Stimulated activated CD8-positive, alpha-beta memory T cell treated with anti-CD3 and anti-CD28 coated beads, Interleukin-7, amount 100 ng/mL, for 4 hours (primary cell): ENCODE measurements around the gene USP48.

Source experiments
- DNase-seq, 2 donors: peaks; one replicate each; pipeline ENCODE4 v3.0.0-alpha.2; 2020; ENCODE audit warnings: low read depth in 2 of 2

The USP48 gene

DNA sequence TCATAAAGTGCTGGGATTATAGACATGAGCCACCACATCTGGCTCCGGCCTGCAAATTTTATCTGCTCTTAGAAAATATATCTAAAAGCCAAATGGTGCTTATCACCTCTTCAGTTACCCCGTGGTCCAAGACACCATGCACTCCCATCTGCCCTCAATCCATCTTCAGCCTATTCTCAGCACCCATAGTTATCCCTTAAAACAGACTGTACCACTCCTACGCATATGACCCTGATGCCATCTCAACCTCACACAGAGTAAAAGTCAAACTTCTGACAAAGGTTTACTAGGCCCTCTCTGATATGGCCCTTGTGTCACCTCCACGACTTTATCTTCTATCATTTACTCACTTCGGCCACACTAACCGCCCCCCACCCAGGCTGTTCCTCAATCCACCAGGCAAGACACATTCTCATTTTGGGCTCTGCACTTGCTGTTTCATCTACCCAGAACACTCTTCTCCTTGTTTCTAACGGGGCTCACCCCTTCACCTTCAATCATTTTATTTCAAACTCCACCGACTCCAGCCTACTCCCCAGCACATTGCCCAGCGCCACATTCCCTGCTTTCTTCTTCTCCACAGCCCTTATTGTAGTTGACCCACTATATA, 33.0 kb downstream of the USP48 start:
- DNase-seq, result no peak

DNA sequence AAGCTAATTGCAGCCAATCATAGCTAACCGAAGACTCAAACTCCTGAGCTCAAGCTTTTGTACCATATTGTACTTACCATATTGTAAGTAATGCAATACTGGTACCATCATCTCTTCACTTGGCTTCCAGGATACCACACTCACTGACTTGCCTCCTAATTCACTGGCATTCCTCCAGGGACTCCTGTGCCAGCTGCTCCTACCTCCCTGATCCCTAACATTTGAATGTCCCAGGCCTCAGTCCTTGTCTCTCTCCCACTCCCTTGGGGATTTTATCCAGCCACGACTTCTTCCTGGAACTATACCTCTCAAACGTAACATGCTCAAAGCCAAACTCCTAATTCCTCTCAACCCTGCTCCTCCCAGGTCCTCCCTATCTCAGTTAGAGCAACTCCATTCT, 33.8 kb downstream of the USP48 start:
- DNase-seq, result no peak

DNA sequence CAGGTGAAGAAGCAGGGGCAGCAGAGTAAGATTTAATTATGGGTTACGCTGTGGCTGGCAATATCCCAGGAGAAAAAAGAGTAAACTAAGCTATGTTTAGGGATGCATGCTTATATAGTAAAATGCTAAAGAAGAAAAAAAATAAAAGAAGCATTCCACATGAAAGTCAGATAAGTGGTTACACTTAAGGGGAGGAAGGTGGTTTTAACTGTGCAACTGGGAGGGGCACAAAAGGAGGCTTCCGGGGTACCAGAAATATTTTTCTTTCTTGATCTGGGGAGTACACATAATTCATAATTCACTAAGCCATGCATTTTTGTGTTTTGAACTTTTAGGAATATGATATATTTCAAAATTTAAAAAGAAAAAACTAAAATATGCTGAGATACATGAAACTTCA, 39.5 kb downstream of the USP48 start:
- DNase-seq, result no peak

DNA sequence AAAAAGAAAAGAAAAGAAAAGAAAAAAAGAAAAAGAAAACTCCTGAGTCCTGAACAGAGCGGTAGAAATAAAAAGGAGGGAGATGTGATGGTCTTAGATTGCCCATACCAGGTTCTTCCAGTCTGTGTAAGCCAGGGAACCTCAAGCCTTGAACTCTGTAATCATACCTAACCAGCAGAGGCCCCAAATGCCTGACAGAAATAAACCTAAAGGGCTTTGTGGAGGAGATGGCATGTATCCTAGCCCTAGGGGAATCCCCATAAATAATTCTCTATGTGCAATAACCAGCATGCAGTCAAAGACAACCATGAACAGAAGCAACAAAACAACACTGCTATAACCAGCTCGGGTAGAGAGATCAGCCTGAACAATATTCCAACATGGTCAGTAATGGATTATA, 40.4 kb downstream of the USP48 start:
- no peak for DNase-seq

DNA sequence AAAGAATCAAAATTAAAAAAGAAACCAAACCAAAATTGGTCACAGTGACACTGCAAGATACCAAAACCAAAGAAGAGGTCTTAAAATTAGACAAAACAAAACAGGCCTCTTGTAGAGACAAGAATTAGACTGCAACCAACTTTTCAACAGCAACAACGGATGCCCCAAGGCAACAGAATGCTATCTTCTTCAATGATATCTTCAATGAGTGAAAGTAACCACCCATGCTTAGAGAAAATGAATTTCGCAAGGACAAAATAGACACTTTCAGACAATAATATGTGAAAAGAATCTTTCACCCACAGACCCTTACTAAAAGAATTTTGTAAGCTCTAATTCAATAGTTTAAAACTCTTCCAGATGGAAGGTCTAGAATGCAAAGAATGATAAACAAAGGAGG, 41.7 kb downstream of the USP48 start:
- DNase-seq, result no peak

DNA sequence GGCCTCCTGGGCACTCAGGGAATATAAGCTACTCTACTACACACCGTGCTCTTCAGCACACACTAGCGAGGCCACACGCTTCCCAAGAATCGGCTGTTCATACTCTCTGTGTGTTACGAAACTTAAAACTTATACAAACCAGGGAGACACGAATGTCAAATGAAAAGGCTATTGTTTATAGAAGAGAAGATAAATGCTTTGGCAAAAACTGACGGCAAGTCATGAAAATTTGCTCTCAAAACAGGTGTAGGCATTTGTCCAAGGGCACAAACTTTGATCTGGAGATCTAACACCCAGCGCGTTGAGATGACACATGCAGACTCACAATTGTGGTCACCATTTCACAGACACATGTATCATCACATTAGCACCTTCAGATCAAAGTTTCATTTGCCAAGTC, 46.1 kb downstream of the USP48 start:
- DNase-seq, result no peak

DNA sequence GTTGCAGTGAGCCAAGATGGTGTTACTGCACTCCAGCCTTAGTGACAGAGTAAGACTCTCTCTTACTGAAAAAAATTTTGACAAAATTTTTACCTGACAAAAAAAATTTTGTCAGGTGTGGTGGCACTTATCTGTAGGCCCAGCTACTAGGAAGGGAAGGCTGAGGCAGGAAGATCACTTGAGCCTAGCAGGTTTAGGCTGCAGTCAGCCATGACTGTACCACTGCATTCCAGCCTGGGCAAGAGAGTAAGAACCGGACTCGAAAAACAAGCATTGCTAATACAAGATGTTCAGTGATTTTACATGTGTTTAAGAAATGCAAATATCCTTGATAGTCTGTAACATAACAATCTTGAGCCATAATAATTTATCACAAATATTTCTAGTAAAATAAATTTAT, 46.9 kb downstream of the USP48 start:
- DNase-seq, result no peak

DNA sequence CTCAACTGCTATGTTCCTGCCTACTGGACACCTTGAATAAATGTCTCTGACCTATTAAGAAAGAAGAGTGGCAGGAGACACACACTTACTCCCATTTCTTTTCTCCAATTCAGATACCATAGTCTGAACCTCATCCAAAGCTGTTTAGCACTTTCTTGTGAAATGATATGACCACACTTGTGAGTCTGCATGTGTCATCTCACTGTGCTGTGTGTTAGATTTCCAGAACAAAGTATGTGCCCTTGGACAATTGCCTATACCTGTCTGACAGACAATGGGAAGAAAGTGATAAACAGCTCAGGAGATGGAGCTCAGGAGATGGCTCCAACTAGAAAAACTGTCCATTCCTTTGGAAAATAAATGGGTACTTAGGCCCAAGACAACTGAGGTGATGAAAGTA, 48.4 kb downstream of the USP48 start:
- DNase-seq, result no peak

DNA sequence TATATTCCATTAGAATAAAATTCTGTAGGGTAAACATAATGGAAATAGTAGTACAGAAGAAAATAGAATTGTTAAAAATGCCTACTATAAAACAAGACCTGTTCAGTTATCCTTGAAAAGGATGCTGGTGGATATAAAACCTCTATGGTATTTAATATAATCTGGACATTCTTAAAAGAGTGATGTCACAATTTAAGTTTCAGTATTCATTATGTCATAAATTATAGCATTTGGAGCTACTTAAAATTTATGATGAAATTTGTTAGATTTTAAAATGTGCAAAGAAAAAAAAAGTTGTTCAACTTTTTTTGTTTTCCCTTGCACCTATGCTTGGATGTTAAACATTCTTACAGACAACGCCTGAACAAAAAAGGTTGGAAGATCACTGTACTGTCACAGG, 50.3 kb downstream of the USP48 start:
- no peak for DNase-seq

DNA sequence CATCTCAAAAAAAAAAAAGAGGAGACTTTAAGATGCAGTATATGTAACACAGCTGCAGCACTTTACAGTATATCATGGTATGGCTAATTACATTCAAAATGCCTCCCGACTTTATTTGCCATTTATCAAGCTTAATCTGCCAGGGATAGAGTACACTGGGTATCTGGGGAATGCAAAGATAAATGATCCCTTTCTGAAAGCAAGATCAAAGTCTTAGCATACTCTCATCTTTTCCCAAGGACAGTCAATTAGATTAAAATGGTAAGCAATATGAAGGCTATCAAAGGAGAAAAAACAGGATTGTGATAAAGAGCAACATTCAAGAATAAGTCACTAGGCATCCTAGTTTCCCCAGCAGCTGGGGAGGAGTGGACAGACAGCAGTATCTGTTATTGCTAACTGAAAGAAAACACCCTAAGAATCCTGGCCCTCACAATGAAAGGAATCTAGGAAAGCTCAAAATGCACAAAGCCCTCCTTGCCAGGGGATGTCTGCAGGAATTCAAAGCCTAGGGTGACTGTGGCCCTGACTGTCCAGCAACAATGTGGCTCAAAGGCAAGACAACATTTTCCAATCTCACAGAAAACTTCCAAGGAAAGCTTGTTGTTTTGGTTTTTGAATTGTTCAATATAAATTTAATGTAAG, 57.1 kb downstream of the USP48 start:
- DNase-seq, result no peak

DNA sequence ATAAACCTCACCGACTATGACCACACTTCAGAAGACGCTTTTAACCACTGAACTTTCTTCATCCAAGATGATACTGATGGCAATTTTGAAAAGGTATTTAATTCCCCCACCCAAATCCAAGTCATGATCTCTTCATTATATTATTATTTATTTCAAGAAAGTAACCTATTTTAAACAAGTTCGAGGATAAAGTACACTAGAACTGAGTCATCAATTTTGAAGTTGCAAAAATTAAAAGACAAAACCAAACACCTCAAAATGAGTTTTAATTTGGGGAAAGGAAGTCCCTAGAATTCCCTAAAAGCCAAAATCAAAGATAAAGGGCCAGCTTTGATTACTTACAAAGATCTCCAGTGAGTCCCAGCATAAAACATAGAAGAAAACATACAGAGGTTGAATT, 58.4 kb downstream of the USP48 start:
- DNase-seq, result no peak

DNA sequence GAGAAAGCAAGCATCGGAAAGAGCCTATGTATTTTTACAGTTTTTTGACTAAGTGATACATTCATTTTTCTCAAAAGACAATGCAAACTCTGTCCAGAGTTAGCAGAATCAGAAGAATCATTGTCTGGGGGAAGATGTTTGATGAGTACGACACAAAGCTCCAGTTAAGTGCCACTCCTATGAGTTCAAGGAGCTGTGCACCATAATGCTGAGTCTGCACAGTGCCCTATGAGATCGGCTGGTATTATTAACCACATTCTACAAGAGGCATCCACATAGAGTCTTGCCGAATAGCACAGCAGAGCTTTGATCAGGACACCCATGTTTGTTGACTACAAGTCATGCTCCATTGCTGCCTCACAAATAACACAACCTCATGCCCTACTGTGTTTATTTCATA, 58.9 kb downstream of the USP48 start:
- DNase-seq, result no peak

DNA sequence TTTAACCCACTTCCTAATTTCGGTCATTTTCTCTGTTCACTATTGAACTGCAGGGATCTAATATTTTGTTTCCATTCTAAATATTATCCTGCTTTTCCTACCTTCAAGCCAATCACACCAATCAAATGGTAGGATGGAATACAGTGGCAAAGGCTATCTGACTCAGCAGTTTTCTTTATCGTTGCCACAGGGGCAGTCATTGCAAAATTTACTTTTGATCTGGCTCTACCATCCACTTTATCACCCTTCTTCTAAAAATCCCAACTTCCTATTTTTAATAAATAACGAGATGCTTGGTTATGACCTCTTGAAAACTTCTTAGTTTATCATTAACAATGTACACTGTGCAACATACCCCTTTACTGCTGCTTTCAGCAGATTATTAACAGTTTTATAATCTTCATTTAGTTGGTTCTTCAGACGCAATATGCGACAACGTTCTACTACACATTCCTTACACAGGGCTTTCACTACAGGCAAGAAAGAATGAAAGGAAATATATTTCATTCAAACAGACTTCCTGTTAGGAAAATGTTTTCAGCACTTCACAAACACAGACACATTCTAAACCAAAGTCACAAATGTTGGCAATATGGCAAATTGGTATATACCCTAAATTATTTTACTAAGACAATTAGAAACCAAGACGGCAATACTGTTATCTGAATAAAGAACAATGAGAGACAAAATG, 61.5 kb downstream of the USP48 start:
- no peak for DNase-seq

DNA sequence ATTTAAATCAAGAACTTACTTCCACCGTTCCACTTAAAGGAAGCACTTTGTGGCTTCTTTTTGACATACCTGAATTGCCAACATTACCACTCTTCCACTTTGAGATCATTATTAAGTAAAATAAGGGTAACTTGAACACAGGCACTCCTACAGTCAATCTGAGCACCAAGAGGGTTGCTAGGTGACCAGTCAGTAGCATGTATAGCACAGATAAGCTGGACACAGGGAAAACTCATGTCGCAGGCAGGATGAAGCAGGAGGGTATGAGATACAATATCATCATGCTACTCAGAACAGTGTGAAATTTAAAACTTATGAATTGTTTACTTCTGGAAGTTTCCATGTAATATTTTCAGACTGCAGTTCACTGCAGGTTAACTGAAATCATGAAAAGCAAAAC, 66.8 kb downstream of the USP48 start:
- no peak for DNase-seq

DNA sequence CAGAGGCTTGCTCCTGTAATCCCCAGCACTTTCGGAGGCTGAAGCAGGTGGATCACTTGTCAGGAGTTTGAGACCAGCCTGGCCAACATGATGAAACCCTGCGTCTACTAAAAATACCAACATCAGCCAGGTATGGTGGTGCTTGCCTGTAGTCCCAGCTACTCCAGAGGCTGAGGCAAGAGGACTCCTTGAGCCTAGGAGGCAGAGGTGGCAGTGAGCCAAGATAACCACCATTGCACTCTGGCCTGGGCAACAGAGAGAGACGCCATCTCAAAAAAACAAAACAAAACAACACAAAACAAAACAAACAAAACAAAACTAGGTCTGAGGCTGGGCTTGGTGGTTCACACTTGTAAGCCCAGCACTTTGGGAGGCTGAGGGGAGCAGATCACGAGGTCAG, 75.1 kb downstream of the USP48 start:
- no peak for DNase-seq

DNA sequence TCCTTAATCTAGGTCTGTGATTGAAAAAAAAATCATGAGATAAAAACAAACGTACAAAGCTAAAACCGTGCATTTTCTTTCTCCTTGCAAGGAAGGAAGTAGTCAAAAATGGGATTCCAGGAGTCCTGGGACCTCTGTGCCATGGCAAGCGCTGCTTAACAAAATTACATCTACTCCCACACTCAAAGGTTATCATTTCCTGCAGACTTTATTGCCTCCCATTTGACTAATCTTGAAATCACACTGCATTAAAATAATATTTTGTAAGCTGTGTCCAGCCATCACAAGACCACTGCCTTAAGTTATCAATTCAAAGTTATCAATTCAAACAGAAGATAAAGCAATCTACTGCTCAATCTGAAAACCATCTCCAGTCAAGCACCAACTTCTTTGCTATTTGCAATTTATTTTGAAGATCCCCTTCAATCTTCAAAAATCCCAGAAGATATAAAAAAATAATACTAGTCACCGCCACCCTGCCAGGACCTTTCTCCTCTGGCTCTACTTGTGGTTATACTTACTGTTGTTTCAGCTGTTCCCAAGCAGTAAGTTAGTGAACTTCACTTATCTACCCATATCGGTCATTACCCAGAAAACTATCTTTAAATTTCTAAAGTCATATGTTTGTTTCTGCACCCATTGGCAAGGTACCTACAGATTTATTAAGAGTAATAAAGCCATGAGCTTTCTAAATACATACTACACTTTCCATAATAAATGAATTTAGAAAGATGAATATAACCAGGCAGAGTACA, 75.7 kb downstream of the USP48 start:
- DNase-seq, result no peak

DNA sequence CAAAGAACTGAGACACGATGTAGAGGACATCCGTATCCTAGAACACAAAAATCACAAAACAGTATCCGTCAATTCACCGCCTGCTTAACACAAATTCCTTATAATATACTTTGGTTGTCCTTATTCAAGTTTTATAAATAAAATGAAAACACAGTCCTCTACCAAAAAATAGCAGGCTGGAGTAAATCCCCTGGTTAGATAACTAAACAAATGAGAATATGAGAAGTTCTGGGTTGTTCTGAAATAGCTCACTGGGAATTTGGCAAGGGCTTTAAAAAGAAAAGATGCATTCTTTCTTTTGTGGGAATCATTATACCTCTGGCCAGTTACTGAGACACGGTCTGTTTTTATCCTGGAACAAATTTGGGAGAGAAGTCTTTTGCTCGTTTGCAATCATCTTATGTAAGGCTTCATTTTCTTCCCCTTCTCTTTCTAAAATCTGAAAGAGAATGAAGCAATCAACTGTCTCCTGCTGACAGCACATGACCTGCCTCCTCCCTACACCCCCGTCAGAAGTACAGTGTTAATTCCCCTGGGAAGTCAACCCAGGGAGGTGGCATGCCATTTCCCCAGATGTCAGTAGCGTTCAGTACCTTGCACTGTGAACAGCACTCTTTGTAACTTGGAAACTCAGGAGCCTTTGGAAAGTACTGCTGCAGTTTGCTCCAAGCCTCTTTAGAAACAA, 76.7 kb downstream of the USP48 start:
- no peak for DNase-seq

DNA sequence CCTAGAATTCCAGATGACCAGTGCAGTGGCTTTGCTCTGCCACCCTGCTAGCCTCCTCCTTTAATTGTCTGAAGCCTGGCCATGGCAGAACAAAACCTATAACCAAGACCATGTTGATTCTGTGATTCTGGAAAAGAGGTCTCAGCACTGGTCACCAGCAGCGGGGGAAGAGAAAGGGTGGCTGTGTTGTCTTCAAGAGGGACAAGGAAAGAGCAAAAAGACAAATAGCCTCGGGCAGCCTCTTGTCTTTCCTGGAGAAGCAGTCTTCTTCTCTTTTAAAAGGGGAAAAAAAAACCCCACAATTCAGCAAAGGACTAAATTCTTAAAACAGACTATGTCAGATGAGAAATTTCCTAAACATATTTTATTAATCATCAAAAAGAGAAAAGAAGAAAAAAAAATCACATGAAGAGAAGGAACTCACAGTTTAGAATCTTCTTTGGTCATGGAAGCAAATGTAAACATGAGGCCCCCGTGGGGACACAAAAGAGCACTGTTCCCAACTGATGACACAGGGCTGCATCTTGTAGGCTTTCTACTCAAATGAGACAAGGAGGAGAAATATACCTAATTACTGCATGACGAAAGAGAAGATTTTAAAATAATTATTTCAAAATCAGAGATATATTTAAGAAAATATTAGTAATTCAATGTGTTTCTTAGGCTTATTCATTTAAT, 77.5 kb downstream of the USP48 start:
- DNase-seq, result no peak

DNA sequence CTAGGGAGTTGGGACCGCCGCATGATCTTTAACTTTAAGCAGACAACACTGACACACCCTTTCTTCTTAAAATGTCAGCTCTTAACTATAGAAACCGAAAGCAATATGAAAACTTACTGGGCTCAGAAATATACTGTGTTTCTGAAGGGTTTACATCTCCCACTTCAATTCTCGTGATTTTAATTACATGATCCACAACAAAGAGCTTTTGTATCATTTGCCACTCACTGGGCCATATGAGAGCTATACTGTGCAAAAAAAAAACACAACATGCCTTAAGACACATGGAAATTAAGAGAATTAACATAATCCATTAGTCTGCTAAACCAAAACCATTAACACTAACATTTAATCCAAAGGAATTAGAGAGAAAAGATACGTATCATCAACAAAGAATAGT, 78.8 kb downstream of the USP48 start:
- no peak for DNase-seq

DNA sequence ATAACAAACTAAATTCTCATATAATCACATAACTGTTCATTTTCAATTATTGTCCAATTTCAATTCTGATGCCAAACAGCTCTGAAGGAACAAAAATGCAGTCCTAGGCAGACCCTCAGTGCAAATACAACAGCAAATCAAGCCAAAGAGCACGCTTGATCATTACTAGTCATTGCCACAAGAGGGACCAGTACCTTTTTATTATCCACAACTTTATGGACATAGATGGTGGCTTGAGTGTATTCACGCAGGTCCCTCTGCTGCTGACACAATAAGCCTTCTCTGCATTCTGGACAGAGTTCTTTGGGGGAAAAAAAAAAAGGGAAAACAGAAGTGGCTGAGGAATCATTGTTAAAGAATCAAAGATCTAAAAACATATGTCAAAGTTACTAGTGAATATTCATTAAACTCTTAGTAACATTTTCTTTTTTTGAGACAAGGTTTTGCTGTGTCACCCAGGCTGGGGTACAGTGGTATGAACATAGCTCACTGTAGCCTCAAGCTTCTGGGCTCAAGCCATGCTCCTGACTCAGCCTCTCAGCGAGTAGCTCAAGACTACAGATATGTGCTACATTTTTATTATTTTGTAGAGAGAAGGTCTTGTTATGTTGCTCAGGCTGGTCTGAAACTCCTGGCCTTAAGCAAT, 79.5 kb downstream of the USP48 start:
- no peak for DNase-seq

DNA sequence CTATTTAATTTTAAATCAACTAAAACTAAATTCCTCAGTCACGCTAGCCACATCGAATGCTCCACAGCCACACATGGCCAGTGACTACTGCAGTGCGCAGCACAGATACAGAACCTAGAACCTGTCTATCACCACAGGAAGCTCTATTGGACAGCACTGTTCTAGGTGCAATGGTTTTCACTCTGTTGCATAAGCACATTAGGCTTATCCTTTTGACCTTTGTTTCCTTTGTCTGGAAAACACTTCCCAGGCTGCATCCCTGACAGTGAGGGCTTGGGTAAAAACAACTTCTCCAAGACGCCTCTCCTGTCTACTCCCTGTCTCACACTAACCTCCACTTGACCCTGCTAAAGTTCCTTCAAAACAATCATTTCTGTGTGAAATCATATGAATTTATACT, 80.2 kb downstream of the USP48 start:
- no peak for DNase-seq
